Astrocyte (in vitro differentiated cells and primary cell): ENCODE results near the gene RGS5.
"Not testable (repeated sequence)": the region's sequence is repeated elsewhere in the genome, so short reads cannot be mapped to it uniquely, and the experiment has no call there.

Source experiments
- EZH2 ChIP-seq: IDR thresholded peaks from 2 replicates; pipeline ENCODE4 v1.6.1; 2012; ENCODE audit warnings: mild to moderate bottlenecking, low read length, inconsistent platforms; ENCODE audit not compliant: insufficient read depth
- TF ChIP-seq, protein P1 (sequence below): IDR thresholded peaks from 2 replicates; pipeline ENCODE4 v1.5.1; 2011; ENCODE audit warnings: low read depth, mild to moderate bottlenecking, inconsistent platforms, low read length, moderate library complexity; ENCODE audit not compliant: insufficient read depth

- TF ChIP-seq, protein P1, sequence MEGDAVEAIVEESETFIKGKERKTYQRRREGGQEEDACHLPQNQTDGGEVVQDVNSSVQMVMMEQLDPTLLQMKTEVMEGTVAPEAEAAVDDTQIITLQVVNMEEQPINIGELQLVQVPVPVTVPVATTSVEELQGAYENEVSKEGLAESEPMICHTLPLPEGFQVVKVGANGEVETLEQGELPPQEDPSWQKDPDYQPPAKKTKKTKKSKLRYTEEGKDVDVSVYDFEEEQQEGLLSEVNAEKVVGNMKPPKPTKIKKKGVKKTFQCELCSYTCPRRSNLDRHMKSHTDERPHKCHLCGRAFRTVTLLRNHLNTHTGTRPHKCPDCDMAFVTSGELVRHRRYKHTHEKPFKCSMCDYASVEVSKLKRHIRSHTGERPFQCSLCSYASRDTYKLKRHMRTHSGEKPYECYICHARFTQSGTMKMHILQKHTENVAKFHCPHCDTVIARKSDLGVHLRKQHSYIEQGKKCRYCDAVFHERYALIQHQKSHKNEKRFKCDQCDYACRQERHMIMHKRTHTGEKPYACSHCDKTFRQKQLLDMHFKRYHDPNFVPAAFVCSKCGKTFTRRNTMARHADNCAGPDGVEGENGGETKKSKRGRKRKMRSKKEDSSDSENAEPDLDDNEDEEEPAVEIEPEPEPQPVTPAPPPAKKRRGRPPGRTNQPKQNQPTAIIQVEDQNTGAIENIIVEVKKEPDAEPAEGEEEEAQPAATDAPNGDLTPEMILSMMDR: not testable (repeated sequence)
- not testable (repeated sequence) for TF ChIP-seq EZH2
Measured at GRCh38 chr1:163244648-163245047, 41.9 kb upstream of the RGS5 start.
